ENCODE measurements around the gene SPOP. TPM values are rescaled to one million over a fixed set of nuclear protein-coding genes. Genes with fewer than 3 reads are reported as not detected.

Gene SPOP
- total and polyA plus RNA-seq, 8 donors = 14.2 to 42.3 (median 30.8) TPM

DNA sequence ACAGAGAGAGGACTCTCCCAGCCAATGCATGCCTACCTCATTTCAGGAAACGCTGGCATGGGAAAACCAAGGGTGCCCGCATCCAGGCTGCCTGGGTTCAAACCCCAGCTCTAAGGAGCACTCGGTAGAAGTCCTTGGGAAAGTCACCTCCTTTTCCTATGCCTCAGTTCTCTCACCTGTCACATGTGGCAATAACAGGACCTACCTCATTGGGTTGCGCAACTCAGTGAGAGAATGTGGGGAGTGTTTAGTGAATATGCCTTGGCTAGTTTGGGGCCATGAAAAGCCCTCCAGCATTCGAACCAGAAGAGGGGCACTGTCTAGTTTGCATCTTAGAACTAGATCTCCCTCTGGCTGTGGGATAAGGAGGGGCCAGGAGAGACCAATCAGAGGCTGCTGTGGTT lies 111.2 kb downstream of the SPOP start:
- DNase-seq (peak in 1 of 6 donors; percentile 4), FAIRE-seq (no peak), ATAC-seq (no peak)
- Histone ChIP-seq H3K27ac (peak overlapping the region in 1 of 4 donors; percentile 23), H3K27me3 (no peaks in the 10 kb centered on the region), H3K9me3 (no peaks in the 10 kb centered on the region), H3K4me3 (no peak overlapping the region), H3K36me3 (no peaks in the 10 kb centered on the region), H3K4me1 (peaks cover 0 to 7% (median 0%) of the 10 kb centered on the region in 3 donors)
- 55 to 64% methylated on average over 5 of the region's 5 CpGs for WGBS, 2 donors
- TF ChIP-seq CTCF (IDR thresholded peaks at IDR 0.05) = no peak
- intact Hi-C loops (cut with DNase I) = no loop called here

DNA sequence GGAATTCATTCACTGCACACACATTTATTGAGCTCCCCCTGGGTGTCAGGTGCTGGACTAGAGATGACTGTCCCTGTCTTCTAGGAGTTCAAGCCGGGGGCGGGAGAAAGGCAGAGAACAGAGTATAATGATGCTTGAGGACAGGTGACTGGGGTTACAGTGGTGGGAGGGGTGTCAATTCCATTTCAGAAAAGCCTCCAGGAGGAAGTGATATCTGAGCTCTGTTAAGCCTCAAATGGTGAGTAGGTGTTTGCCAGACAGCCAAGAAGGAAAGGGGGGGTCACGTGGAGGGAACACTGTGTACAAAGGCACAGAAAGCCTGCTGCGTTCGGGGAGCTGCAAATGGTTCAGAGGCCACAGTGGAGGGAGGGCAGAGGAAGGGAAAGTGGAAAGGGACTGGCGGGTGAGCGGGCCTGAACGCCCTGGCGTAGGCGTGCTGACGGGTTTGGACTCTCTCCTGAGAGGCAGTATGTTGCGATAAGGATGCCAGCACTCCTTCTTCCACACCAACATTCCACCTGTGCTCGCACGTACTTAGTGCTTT lies 111.9 kb downstream of the SPOP start:
- no peak for FAIRE-seq
- peak in 5 of 6 donors; percentile 59 to 71 (median 65) for DNase-seq
- Histone ChIP-seq H3K9me3 (no peaks in the 10 kb centered on the region), H3K36me3 (no peaks in the 10 kb centered on the region), H3K4me1 (peaks cover 0 to 7% (median 0%) of the 10 kb centered on the region in 3 donors), H3K4me3 (no peak overlapping the region), H3K27ac (peak overlapping the region in 3 of 4 donors; percentile 11 to 27 (median 23)), H3K27me3 (no peaks in the 10 kb centered on the region)
- intact Hi-C loops (cut with DNase I) = no loop called here
- TF ChIP-seq CTCF (IDR thresholded peaks at IDR 0.05) = no peak
- 8 to 13% methylated on average over 14 of the region's 14 CpGs for WGBS, 2 donors
- peak; percentile 44 to 59 (median 48) for ATAC-seq

- Histone ChIP-seq H3K9me3 (no peaks in the 10 kb centered on the region), H3K4me3 (no peak overlapping the region), H3K27me3 (no peaks in the 10 kb centered on the region), H3K36me3 (no peaks in the 10 kb centered on the region), H3K4me1 (peaks cover 0 to 7% (median 0%) of the 10 kb centered on the region in 3 donors), H3K27ac (no peak overlapping the region)
- WGBS, 2 donors = 76 to 82% methylated on average over 4 of the region's 4 CpGs
- TF ChIP-seq CTCF (IDR thresholded peaks at IDR 0.05) = no peak
- ATAC-seq (no peak), DNase-seq (no peak), FAIRE-seq (no peak)
- intact Hi-C loops (cut with DNase I) = no loop called here
These were observed 113.3 kb downstream of the SPOP start for GRCh38 chr17:49564638-49565037.

GRCh38 chr17:49557312-49558024 lies 120.4 kb downstream of the SPOP start:
- no peak overlapping the region for H3K4me3 ChIP-seq
- peak in 3 of 4 donors; percentile 8 to 23 (median 12) for TF ChIP-seq CTCF (IDR thresholded peaks at IDR 0.05)
- H3K27ac ChIP-seq = no peak overlapping the region
- H3K27me3 ChIP-seq = no peaks in the 10 kb centered on the region
- H3K4me1 ChIP-seq = no peaks in the 10 kb centered on the region
- FAIRE-seq (no peak), DNase-seq (no peak), ATAC-seq (peak; percentile 47 to 76 (median 67))
- no peaks in the 10 kb centered on the region for H3K9me3 ChIP-seq
- no peaks in the 10 kb centered on the region for H3K36me3 ChIP-seq
- intact Hi-C loops (cut with DNase I) = loop anchor here in 2 of 3 donors (10.0 kb wide), 2 partner anchors 123 to 233 kb away; no protein-coding TSS in a partner anchor
- WGBS, 2 donors = 13% methylated on average over 9 of the region's 9 CpGs
